Right ventricle myocardium inferior (tissue), 1 donor: ENCODE results near the gene CRAMP1. TPM values are rescaled to one million over a fixed set of nuclear protein-coding genes. Genes with fewer than 3 reads are reported as not detected.

Source experiments
- ATAC-seq: fragments of 200-7000 bp; cut with Tn5 transposase; one replicate; pipeline ENCODE4 v1.9.1; 2020; ENCODE audit warnings: mild to moderate bottlenecking, moderate library complexity
- DNase-seq: peaks from one replicate; pipeline ENCODE4 v3.0.0; 2021; ENCODE audit errors: missing footprints
- intact Hi-C: fragments of 100-400 bp; cut with DNase I; formaldehyde crosslinking; loops from one replicate; pipeline ENCODE4 v1.11.0; 2022
- total RNA-seq: library from RNA; stranded (reverse); fragmentation: NEBNext Ultra II Directional; extraction: Animal tissue kit (Norgen Biotek cat#: 25700); gene quantifications from one replicate; pipeline ENCODE4 v1.2.1, GENCODE V29; 2021
- donor health status: DM: no; HTN: yes; CAD: no; lungs with severe emphysema.

The CRAMP1 gene
- total RNA-seq, 1 donor from 2014 or later, result 9.8 TPM

- no peak for ATAC-seq
- DNase-seq, result no peak
- intact Hi-C loops, result no loop called here
Observed at GRCh38 chr16:1621851-1622250, 9.7 kb downstream of the CRAMP1 start.

- no peak for ATAC-seq
- intact Hi-C loops, result no loop called here
- no peak for DNase-seq
Observed at GRCh38 chr16:1626327-1626726, 14.2 kb downstream of the CRAMP1 start.

GRCh38 chr16:1626776-1627175 is 14.6 kb downstream of the CRAMP1 start:
- DNase-seq (no peak), ATAC-seq (no peak)
- intact Hi-C loops, result no loop called here

GRCh38 chr16:1630450-1631213 is 18.5 kb downstream of the CRAMP1 start:
- intact Hi-C loops, result no loop called here
- ATAC-seq, result no peak

GRCh38 chr16:1631230-1631629 is 19.1 kb downstream of the CRAMP1 start:
- intact Hi-C loops, result no loop called here
- ATAC-seq (no peak), DNase-seq (no peak)

More at GRCh38 chr16:1630450-1631213, 18.5 kb downstream of the CRAMP1 start:
- DNase-seq, result peak; percentile 45

GRCh38 chr16:1631931-1632637 is 19.9 kb downstream of the CRAMP1 start:
- intact Hi-C loops, result no loop called here
- DNase-seq (no peak), ATAC-seq (no peak)

- intact Hi-C loops, result no loop called here
- ATAC-seq (no peak), DNase-seq (peak; percentile 37)
Observed at GRCh38 chr16:1632638-1632970, 20.4 kb downstream of the CRAMP1 start.

GRCh38 chr16:1633310-1633709 is 21.1 kb downstream of the CRAMP1 start:
- no peak for ATAC-seq
- intact Hi-C loops, result no loop called here
- DNase-seq, result no peak

GRCh38 chr16:1634541-1634940 is 22.4 kb downstream of the CRAMP1 start:
- intact Hi-C loops, result no loop called here
- no peak for ATAC-seq
- DNase-seq, result peak; percentile 53

- intact Hi-C loops, result no loop called here
- ATAC-seq, result no peak
- peak; percentile 39 for DNase-seq
Observed at GRCh38 chr16:1635070-1635469, 22.9 kb downstream of the CRAMP1 start.

- ATAC-seq (peak; percentile 40), DNase-seq (peak; percentile 46)
- intact Hi-C loops, result no loop called here
Observed at GRCh38 chr16:1637526-1637925, 25.4 kb downstream of the CRAMP1 start.

GRCh38 chr16:1638757-1639156 is 26.6 kb downstream of the CRAMP1 start:
- no peak for ATAC-seq
- DNase-seq, result no peak
- intact Hi-C loops, result no loop called here

- intact Hi-C loops, result no loop called here
- no peak for ATAC-seq
- no peak for DNase-seq
Observed at GRCh38 chr16:1639282-1639681, 27.1 kb downstream of the CRAMP1 start.

GRCh38 chr16:1639860-1640259 is 27.7 kb downstream of the CRAMP1 start:
- ATAC-seq, result no peak
- intact Hi-C loops, result no loop called here

GRCh38 chr16:1640261-1640941 is 28.2 kb downstream of the CRAMP1 start:
- intact Hi-C loops, result no loop called here
- ATAC-seq (no peak), DNase-seq (no peak)

More at GRCh38 chr16:1639860-1640259, 27.7 kb downstream of the CRAMP1 start:
- no peak for DNase-seq

- no peak for DNase-seq
- ATAC-seq, result no peak
- intact Hi-C loops, result no loop called here
Observed at GRCh38 chr16:1641261-1641660, 29.1 kb downstream of the CRAMP1 start.

- ATAC-seq, result peak; percentile 88
- intact Hi-C loops, result no loop called here
Observed at GRCh38 chr16:1642148-1642547, 30.0 kb downstream of the CRAMP1 start.

GRCh38 chr16:1642753-1643152 is 30.6 kb downstream of the CRAMP1 start:
- intact Hi-C loops, result no loop called here
- DNase-seq, result peak; percentile 45
- no peak for ATAC-seq

More at GRCh38 chr16:1642148-1642547, 30.0 kb downstream of the CRAMP1 start:
- DNase-seq, result no peak

GRCh38 chr16:1643521-1643920 is 31.4 kb downstream of the CRAMP1 start:
- DNase-seq (no peak), ATAC-seq (no peak)
- intact Hi-C loops, result no loop called here
